DMS 273 (cell line): Measurements from ENCODE around the gene MRPS6.

Experiments used
- DNase-seq: peaks from one replicate; lab custom pipeline; 2025; ENCODE audit not compliant: unreplicated experiment; lab: John Stamatoyannopoulos, UW

Gene MRPS6

DNA sequence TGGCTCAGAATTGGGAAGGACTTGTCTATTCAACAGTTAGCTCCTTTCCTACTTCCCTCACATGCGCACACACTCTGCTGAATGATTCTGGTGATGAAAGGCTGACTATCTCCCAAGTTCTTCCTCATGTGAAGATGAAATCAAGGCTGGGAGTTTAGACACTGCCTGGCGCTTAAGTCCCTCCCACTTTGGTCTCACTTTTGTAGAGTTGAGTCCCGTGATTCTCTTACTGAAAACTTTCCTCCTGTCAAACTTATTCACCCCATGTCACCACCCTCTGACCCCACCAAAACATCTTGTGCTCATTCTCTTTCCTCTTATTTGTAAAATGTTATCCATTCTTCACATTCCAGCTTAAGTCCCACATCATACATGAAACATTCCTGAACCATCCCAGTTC lies 8.4 kb upstream of the MRPS6 start:
- no peak for DNase-seq

DNA sequence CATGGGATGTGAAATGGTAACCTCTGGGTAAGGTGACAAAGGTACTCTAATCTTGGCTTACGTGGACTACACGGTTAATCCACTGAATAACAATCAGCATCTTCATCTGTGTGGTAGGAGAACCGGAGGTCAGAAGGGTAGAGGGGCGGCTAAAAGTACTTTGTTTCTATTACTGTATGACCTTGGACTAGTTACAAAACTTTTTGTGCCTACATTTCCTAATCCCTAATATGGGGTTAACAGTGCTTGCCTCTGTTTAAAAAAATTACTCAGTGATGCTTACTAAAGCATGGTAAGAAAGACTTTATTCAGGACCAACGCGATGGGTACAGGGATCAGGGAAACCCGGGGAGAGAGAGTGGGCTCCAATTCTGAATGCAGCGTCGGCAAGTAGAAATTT lies 1.7 kb upstream of the MRPS6 start:
- DNase-seq, result no peak

- DNase-seq, result peak; percentile 16
Observed at GRCh38 chr21:34072145-34073031, 990 bp upstream of the MRPS6 start.

GRCh38 chr21:34073749-34074282 lies 438 bp downstream of the MRPS6 start:
- DNase-seq, result peak; percentile 76

- DNase-seq, result peak; percentile 43
Observed at GRCh38 chr21:34074283-34075090, 1.1 kb downstream of the MRPS6 start.

- DNase-seq, result no peak
Observed at GRCh38 chr21:34075091-34075425, 1.7 kb downstream of the MRPS6 start.

DNA sequence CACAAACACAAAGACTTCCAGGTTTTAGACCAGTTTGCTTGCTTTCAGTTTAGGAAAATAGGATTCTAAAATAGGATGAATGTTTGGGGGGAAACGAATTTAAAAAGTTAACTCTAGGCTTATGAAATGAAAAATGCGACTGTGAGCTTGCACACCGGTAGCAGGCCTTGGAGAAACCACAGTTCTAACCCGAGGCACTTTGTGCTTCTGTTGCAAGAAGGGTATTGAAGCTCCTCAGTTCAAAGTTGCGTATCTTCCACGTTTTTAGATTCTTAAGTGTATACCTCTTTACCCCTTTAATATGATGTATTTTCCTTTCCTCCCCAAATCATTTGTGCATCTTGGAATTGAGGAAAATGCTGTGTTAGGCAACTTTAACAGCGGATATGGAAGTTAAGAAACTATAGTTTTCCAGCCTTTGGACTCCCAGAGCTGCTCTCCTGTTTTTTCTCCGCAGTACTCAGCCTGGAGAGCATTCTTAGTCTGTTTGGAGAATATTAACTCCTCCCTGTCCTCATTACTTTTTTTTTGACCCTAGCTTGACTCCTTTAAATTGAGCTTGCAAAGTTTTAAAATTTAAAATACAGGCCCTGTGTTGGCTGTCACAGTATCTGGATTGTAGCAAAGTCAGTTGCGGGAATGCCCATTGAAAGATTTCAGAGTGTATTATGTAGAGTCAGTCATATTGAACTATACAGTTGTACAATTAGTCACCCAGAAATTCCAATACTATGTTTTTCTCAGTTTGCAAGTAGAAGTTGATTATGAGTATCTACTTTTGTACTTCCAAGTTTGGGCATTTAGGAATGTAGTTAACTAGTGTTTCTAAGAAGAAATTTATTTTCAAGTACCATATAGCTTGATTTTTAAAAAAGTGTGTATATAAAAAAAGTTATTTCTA lies 2.6 kb downstream of the MRPS6 start:
- DNase-seq, result no peak

- DNase-seq, result no peak
Observed at GRCh38 chr21:34076835-34077234, 3.5 kb downstream of the MRPS6 start.

DNA sequence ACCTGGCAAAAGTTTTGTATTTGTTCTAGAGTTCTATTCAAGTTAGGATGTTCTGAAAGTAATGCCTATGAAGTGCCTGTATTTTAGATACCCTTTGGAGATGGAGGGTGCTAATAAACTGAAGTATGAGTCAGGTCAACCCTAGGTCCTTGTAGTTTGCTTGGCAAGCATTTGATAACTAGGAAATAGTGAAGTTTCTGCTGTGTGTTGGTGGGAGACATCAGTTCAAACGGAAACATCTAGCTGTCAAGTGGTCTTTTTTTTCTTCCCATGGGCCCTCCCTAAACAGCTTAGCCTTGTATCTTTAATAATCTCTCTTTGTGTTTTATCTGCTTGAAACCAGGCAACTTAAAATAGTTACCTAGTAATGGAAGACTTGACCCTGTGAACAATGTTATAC lies 4.5 kb downstream of the MRPS6 start:
- no peak for DNase-seq

GRCh38 chr21:34078915-34079314 lies 5.5 kb downstream of the MRPS6 start:
- DNase-seq, result no peak

DNA sequence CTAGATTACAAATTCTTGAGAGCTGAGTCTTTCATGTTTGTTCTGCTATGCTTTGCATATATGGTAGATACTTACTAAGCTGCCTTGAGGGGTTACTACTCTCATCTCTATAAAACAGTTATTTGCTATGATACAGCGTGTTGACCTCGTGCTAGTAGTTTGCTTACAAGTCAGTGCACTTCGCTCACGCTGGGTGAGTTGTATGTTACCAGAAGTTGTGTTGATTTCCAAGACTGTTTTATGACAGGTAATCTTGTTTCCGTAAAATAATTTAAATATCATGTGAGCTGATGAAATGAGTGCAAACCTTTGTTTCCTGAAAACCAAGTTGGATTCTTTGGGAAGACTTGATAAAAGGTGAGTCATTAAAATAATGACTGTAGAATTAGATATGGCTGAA lies 7.3 kb downstream of the MRPS6 start:
- no peak for DNase-seq

GRCh38 chr21:34082769-34083168 lies 9.4 kb downstream of the MRPS6 start:
- no peak for DNase-seq

DNA sequence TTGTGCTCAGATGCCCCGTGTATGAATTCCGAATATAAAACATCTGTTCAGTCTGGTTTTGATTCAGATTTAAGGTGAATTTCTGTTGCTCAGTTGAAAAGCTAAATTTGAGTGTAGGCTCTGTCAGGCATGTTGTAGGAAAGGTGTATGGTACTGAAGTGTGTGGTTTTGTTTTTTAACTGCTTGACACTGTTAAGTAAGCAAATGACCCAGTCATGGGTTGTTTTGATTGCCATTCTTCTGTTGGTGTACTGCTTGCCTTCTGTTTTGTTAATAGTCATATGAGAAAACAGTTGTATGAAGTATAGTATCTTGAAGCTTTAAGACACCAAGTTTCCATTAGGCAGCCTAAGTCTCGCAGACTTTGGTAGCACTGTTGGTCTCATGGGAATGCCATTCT lies 10.0 kb downstream of the MRPS6 start:
- no peak for DNase-seq

DNA sequence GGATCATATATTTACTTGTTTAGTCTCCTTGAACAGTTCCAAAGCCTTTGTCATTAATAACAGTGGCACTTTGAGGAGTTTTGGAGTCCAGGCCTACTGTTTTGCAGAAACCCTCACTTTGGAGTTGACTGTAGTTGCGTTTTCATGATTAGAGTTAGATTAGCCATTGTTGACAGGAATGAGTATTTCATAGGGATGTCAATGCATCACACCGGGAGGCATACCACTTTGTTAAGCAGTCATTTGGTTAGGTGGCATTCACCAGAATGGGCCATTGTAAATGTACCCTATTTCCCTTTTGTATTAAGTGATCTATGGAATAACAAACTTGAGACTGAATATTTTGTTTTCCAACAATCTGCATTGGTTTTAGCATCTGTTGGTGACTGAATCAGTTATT lies 11.8 kb downstream of the MRPS6 start:
- no peak for DNase-seq

GRCh38 chr21:34086887-34087306 lies 13.5 kb downstream of the MRPS6 start:
- DNase-seq, result no peak

DNA sequence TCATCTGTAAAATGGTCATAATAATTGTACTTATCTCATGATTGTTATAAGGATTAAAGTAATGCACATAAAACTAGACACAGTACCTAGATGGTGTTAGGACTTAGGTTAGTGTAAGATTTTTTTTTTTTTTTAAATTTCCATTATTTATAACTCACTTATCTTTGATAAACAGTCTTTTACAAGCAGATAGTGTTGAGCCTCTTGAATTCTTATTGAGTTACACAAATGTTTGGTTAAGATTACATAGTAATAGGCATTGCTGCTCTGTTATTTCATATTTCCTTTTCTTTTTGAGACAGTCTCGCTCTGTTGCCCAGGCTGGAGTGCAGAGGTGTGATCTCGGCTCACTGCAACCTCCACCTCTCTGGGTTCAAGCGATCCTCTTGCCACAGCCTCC lies 15.4 kb downstream of the MRPS6 start:
- DNase-seq, result no peak

- DNase-seq, result no peak
Observed at GRCh38 chr21:34091032-34091431, 17.7 kb downstream of the MRPS6 start.

GRCh38 chr21:34091607-34092006 lies 18.2 kb downstream of the MRPS6 start:
- DNase-seq, result peak; percentile 9

GRCh38 chr21:34092262-34092921 lies 19.0 kb downstream of the MRPS6 start:
- DNase-seq, result no peak

GRCh38 chr21:34093083-34093482 lies 19.7 kb downstream of the MRPS6 start:
- DNase-seq, result no peak
